Right renal pelvis (tissue), 4 donors: Measurements from ENCODE around the gene RRBP1. TPM values are rescaled to one million over a fixed set of nuclear protein-coding genes. Genes with fewer than 3 reads are reported as not detected.
"Not testable (repeated sequence)": the region's sequence is repeated elsewhere in the genome, so short reads cannot be mapped to it uniquely, and the experiment has no call there.

Experiments used
- DNase-seq, 4 donors: peaks; one replicate each; pipeline ENCODE4 v3.0.0-alpha.2; 2013; ENCODE audit warnings: low read depth in 4 of 4, low spot score in 3 of 4, missing footprints in 1 of 4
- polyA plus RNA-seq, 4 donors: library from polyadenylated mRNA; unstranded; fragments of 120-200 nt; gene quantifications; one replicate each; pipeline ENCODE4 v1.2.1, GENCODE V29; 2013; ENCODE audit not compliant: insufficient read length in 4 of 4

RRBP1 gene
- polyA plus RNA-seq, 4 donors: 126 to 140 (median 132) TPM

DNA sequence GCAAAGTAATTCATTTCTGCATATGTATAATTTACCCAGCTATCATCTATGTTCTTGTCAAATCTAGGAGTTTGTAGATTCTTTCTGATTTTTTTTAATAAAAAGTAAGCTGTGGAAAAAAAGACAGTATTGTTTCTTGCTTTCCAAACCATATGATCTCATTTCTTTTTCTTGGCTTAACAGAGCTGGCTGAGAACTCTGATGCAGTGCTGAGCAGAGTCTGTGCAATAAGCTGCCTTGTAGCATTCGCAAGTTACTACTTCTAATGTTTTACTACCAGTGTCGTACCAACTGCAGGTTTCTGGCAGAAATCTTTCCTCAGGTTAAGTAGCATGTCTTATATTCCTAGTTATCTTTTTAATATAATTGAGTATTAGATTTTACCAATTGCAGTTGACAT lies 15.6 kb downstream of the RRBP1 start:
- no peak for DNase-seq

DNA sequence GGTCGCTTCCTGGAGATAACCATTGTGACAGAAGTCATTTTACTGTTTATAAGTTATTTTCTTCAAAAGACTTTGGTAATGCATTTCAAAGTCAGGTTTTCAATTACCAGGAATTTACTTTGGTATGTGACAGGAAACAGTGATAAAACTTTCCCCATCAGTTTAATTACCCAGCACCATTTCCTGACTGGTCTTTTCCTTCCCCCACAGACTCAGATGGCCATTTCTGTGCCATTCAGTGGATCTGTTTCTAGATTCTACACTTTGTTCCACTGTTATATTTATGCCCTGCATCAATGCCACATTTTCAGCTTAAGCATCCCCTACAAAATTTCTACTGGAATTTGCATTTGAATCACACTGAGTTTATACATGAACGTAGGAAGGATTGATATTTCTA lies 16.3 kb downstream of the RRBP1 start:
- DNase-seq: no peak

DNA sequence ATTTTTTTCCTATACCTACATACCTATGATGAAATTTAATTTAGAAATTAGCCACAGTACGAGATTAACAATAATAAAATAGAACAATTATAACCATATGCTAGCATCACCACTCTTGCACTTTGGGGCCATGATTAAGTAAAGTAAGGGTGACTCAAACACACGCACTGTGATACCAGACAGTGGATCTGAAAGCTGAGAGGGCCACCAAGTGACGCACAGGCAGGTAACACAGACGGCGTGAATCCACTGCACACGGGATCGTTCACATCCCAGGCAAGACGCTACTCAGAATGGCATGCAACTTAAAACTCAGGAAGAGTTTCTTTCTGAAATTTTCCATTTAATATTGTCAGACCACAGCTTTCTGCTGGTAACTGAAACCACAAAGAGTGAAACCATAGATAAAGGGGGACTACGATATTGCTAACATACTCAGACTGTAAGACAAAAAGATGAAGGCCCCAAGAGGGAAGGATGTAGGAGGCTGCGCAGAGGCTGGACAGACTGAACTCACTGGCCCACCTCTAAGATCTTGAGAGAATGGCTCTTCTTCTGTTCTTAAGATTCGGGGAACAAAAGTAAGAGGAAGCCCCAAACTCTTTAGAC lies 17.9 kb downstream of the RRBP1 start:
- DNase-seq: no peak

DNA sequence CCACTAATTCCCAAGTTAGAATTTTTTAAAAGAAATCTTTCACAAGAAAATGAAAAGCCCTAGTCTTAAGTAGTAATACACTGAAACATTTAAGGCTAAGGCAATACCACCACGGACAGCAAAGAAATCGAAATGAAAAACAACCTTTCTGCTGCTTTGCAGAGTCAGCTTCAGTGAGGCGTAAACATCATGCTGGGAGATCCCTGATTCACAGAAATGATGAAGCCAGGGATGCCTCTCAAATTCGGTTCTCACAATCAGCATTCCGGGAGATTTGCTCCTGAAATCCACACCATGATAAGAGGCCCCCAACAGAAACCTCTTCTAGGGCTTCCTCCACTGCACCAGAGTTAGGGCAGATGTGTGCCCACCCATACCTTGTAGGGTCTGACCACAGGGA lies 18.6 kb downstream of the RRBP1 start:
- no peak for DNase-seq

DNA sequence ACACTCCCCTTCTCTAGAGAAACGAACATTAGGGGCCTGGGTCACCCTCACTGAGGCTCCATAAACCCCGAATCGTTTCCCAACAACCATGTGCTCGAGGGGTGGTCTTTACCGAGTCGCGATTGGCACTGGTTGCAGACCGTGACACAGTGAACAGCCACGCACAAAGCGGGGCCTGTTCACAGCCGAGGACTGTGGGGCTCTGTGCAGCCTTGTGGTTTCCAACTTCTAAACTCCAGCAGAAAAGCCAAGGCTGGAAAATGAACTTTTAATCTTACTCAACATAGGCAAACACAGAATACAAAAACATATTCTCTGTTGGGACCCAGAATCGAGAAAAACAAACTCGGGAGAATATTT lies 19.0 kb downstream of the RRBP1 start:
- DNase-seq: no peak

DNA sequence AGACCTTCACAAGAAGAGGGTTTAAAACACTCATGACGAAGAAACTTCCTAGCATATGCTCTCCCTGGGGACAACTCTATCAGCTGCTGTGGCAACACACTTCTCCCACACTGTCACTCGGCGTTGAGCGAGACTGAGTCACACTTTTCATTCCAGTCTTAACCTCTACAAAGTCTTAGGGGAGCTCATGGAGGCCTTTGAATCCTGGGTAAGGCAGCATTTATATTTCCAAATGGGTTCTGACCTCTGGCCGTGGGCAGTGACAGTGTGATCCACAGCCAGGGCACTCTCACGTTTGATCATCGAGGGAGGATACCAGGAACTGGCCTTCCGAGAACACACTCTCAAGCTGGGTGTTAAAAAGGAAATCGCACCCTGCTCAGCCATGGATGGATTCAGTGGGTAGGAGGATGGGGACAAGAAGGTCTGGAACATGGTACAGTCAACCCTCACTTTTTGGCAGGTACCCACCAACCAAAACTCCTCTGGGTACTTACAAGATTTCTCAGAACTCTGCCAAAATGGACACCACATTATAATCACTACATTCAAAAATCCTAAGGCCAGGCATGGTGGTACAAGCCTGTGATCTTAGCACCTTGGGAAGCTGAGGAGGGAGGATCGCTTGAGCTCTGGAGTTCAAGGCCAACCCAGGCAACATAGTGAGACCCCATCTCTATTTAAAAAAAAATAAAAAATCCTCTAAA lies 19.6 kb downstream of the RRBP1 start:
- DNase-seq: no peak

DNA sequence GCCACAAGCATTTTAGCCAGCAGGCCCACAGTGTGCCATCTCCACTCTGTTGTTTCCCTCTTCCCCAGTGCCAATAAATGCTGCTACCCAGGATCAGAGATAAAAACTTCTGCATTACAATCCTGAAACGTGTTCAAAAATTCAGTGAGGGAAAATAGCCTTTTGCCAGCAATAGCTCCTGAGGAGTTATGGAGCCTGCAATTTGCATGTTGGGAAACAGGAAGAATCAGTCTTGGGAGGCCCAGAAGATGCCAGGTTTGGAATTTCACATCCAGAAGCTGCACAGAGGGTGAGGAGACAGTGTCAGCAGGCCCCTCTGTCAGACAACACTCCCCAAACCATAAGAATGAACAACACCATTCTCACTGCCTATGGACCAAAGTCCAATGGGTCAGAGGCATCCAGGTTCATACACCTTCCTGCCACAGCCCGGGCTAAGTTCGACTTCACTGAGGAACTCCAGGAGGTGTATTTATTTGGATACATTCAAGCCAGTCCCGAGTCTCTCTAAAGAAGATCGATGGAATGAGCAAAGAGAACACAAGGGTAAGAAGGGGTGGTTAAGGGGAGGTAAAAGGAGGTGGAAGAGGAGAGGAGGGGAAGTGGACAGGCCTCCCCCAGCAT lies 20.8 kb downstream of the RRBP1 start:
- DNase-seq: no peak

DNA sequence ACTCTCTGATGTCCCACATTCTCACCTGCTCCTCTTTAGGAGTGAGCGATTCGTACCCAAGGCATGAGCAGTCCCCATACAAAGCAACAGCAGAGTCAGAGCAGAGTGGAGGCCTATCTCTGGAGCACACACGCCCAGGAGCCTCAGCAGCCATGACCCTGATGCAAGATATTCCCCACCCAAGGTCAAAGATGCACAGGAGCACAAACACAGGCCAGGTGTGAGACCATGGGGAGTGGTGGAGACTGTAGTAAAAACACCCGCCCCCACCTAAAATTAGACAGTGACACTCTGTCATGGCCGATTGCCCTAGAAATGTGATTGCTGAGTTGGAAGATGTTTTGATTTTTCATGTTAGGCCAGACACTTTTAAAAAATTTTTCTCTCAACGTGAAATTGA lies 21.4 kb downstream of the RRBP1 start:
- DNase-seq: no peak

DNA sequence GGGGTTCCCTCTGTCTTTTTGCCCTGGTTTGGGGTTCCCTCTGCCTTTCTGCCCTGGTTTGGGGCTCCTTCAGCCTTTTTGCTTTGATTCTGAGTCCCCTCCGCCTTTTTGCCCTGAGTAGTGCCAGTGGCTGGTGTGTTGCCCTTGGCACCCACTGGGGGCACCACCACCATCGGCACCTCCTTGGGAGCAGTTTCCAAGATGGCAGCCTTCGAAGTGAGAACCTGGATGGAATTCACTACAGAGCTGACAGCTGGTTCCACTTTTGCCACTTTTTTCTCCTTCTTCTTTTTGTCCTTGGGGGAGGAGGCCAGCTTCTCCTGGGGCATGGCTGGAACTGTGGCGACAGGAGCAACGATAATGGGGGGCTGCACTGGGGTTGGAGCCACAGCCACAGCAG lies 22.2 kb downstream of the RRBP1 start:
- no peak for DNase-seq

DNA sequence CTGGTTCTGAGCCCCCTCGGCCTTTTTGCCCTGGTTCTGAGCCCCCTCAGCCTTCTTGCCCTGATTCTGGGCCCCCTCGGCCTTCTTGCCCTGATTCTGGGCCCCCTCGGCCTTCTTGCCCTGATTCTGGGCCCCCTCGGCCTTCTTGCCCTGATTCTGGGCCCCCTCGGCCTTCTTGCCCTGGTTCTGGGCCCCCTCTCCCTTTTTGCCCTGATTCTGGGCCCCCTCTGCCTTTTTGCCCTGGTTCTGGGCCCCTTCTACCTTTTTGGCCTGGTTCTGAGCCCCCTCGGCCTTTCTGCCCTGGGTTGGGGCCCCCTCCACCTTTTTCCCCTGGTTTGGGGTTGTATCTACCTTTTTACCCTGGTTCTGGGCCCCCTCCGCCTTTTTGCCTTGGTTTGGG lies 22.7 kb downstream of the RRBP1 start:
- not testable (repeated sequence) for DNase-seq

DNA sequence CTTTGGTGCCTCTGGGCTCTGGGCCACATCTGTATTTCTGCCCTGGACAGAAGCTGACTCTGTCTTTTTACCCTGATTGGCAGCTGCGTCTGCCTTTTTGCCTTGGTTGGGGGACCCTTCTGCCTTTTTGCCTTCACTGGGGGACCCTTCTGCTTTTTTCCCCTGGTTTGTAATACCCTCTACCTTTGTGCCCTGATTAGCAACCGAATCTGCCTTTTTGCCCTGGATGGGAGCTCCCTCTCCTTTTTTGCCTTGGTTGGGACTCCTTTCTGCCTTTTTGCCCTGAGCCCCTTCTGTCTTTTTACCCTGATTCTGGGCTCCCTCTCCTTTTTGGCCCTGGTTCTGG lies 23.4 kb downstream of the RRBP1 start:
- DNase-seq: no peak

DNA sequence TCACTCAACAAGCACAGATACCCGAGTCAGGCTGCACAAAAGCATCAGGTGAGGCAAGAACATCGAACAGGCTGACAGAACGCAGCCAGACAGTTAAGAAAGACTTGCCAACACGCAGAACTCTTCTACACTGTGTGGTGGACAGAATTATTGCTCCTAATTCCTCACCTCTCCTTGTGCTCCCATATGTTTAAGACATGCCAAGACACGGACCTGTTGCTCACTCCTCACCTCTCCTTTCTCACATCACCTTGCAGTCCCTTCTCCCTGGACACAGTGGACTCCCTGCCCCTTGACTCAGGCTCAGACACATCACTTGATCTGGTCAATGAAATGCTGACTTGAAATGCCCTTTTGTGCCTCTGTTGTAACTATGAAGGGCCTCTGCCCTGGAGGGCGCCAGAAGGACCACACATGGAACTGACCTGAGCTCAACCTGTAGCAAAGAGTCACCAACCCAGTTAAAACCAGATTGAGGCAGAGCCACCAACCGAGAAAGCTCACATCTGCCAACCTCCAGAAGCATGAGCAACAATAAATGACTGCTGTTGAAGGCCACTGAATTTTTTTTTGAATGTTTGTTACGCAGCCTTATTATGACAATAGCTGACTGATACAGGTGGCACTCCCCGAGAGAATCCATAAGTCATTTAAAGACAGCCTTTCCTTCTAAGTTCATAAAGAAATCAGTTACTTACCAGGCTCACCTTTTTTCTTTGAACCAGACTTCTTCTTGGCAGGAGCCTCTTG lies 24.0 kb downstream of the RRBP1 start:
- no peak for DNase-seq

DNA sequence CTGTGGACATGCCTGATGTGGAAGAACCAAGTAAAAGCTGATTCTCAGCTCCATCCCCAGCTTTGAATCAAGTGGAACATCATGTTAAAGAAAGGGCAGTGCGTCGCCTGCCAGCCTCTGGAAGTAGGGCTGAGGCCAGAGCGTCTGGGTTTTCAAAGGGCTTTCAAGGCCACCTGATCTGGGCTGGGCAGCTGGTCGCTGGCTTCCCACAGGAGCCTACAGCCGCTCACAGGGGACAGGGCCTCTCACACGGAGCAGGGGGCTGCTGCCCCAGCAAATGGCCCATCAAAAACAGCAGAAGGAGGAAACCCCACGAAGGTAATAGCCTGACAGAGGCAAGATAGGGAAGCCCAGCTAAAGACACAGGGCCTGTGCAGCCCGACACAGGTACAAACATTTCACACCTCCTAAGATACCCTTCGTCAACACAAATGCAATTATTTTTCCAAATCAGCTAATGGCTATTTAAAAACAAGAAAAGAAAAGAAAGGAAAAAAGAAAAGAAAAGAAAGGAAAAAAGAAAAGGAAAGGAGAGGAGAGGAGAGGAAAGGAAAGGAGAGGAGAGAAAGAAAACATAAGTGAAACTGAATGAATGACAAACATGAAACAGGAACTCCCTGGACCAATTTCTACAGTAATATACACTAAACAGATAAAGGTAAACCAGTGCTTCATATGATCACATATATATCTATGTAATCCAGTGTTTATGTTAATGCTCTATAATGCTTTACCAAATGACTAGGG lies 24.8 kb downstream of the RRBP1 start:
- no peak for DNase-seq

DNA sequence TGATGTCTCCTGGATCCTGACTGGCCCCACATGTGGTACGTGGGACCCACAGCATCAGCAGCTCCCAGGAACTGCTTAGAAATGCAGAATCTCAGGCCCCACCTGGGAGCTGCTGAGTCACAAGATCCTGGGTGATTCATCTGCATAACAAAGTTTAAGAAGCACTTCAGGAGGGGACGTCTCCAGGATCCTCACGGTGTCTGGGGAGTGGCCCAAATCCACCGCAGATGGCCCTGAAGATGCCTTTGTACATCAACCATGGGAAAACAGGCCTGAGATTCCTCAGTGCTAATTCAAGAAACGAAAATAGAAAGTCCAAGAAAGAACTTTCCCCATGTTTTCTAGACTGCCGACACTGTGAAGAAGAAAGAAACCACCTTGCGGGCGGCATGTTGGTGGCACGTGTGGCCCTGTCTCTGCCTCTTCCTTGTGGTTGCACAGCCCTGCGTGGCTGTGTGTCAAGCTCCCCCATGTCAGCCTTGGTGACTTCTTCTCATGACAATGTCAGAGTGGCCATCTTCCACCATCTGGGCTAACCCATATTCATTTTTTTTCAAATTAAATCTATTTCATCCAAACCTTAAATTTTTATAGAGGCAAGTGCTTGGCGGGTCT lies 26.1 kb downstream of the RRBP1 start:
- no peak for DNase-seq

DNA sequence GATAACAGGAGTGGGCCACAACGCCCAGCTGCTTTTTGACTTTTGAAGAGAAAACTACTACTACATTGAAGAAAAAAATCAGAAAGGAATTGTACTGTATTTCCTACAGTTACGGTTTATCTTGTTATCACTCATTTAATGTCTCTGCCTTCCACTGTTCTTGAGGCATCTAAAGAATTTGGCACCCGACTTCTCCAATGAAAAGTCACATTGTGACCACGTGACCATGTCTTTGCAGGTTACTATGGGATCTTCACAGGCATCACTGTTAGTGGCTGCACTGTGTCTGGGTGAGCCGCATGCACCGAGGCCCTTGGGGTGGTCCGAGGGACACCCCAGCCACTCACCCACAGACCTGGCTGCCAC lies 26.8 kb downstream of the RRBP1 start:
- DNase-seq: no peak

DNA sequence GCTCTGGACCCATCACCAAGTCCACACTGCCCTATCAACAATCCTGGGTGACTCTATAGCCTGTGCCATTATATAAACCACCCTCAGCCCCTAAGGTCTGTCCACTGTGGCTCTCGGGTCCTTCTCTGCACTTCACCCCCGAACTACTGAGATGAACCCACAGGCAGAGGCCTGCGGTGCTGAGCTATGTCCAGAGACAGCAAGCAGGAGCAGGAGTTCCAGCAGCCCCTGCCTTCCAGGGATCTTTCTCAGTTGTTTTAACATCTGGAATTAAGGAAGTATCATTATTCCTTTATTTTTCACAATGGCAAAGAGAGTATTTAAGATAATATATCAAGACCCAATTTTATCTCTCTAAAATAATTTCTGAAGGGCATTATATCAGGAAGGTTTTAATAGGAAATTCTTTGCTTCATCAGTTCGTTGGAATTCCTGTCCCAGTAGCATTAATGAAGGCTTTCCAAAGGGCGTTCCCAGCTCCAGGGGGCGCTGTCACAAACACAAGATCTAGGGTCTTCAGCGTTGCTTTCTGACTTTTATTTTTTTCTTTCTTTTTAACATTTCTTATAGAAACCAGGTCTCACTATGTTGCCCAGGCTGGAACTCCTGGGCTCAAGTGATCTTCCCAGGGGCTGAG lies 27.3 kb downstream of the RRBP1 start:
- no peak for DNase-seq

DNA sequence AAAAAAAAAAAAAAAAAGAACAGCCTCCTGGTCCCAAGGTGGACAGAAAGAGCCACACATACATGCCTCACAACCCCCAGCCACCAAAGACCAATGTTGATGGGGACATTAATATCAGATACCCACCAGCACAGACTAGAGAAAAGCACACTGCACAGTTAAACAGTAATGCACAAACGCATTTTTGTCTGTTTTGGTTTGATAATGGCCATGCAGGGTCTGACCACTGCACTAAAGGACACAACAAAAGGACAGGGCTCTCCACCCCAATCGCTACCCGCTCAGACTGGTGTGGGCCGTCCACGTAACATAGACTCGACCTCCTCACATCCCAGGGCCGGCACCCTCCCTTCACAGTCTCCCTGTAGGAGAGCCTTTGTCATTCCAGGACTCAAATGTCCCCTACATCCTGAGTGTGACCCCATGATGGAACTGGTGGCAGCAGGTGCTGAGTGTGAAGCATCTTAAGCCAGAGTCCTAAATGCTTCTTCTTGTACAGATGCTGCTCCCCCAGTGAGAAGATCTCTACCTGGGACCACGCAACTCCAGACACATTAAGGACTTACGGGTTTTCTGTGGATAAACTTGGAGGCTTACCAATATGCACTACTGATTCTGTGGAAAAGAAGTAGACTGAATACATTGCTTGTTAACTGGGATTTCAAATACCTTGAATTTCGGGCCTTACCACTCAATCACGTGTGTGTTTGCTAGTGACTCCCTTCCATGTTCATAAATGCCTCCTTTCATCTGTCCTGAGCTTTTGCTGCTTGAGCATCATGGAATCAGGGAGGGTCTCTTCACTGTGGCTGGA lies 28.0 kb downstream of the RRBP1 start:
- no peak for DNase-seq

DNA sequence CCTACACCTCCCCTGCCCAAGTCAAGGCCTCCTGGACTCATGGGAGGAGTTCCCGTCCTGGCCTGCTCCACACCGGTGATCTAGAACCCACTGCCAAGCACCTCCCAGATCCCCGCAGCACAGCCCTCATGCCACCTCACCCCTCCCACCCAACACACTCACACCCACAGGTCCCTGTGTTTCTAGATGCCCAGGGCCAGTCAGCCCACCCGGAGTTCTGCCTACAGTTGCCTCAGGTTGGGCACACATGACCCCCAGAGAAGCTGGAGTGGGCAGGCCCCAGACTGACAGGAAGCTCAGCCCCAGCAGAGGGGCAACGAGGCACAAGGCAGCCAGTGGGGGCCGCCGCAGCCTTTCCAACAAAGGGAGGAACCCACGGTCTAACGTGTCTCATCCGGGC lies 29.6 kb downstream of the RRBP1 start:
- no peak for DNase-seq

DNA sequence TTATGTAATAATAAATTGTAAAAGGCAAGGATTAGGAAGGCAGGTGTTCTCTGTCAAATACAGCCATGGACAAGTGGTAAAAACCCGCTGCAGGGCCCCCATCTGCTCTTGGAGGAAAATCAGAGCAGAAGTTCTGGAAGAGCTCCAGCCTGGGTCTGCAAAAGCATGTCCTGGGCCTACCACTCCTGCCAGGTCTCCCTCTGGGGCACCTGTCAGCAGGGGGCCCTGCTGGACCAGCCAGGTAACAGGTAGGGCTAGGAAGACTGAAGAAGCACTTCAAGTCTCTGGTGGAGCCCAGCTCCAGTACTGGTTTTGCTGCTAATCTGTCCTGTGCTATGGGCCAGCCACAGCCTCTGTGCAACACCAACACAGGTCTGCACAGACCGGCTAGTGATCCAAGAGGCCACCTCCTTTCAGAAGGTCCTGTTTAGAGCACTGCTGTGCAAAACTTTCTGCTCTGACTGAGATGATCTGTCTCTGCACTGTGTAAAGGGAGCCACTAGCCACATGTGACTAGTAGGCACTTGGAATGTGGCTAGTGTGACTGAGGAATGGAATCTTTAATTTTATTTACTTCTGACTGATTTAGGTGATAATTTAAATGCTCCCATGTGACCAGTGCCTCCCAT lies 30.2 kb downstream of the RRBP1 start:
- DNase-seq: no peak
